GM19351 (cell line): ENCODE results near the gene PCED1B.
"Not testable (repeated sequence)": the region's sequence is repeated elsewhere in the genome, so short reads cannot be mapped to it uniquely, and the experiment has no call there.

ENCODE experiments used
- ATAC-seq: cut with Tn5 transposase; IDR thresholded peaks from one replicate; pipeline ENCODE4 v1.9.1; 2021; ENCODE audit warnings: mild to moderate bottlenecking, moderate library complexity; ENCODE audit not compliant: unreplicated experiment

PCED1B gene

DNA sequence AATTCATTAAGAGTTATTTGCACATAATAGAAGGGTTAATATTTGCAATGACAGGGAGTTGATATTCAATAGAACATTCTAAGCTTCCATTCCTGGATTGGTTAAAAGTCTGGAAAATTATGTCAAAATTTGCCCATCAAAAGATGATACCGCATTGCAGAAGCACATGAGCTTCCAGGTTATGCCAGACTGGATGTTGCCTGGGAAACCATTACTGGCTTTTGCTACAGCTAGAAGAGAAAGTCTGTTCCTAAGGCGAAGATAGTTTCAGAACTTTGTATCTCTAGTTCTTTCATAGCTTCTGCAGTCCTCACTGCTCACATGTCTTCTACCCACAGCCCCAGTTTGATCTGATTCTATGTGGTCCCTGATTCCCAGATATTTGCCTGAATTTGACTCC, 122.8 kb downstream of the PCED1B start:
- no peak for ATAC-seq

DNA sequence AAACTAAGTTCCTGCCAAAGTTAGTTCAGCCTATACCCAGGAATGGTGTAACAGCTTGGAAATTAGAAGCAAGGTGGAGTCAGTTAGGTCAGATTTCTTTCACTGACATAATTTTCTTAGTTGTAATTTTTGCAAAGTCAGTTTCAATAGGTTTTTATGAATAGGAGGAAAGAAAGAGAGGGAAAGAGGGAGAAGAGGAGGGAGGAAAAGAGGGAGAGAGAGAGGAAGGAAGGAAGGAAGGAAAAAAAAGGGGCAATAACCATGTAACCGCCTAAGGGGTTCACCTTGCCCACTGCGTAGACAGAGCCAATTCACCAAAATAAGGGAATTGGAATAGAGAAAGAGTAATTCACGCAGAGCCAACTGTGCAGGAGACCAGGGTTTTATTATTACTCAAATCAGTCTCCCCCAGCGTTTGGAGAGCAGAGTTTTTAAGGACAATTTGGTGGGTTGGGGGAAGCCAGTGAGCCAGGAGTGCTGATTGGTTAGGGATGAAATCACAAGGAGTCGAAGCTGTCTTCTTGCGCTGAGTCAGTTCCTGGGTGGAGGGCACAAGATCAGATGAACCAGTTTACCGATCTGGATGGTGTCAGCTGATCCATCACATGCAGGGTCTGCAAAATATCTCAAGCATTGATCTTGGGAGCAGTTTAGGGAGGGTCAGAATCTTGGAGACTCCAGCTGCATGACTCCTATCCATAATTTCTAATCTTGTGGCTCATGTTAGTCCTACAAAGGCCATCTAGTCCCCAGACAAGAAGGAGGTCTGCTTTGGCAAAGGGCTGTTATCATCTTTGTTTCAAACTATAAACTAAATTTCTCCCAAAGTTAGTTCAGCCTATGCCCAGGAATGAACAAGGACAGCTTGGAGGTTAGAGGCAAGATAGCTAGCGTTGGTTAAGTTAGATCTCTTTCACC, 126.4 kb downstream of the PCED1B start:
- no peak for ATAC-seq

DNA sequence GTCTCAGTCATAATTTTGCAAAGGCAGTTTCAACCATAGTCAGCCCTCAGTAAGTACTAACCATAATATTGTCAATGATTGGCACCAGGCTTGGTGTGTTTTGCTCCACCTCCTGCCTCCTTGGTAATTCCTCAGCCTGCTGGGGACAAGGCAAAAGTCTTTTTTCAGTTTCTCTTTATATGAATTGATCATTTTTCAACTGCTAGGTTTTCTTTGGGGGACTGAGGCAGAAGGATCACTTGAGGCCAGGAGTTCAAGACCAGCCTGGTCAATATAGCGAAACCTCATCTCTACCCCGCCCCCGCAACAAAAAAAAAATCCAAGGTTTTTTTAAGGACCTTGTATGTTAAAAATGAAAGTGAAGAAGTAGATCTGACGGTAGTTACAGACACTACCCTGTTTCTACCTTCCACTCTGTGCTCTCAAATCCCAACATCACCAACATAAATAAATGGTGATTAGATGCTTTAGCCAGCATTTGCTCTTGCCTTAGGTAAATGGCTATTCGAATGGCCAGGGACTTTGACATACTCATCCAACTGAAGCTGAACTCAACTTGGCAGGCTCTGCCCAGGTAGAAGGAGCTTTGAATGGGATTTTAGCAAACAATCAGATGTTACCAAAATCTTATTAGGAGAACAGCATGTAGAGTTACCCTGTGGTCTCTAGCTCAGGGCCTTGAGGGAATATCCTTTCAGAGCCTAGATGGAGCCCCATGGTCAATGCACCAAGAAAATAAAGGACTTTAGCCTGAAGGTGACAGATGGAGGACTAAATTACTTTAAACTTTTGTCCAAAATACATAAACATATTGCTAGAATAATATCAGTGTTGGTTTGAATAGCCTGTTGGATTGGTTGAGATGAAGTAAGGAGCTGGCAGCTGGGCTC, 127.3 kb downstream of the PCED1B start:
- no peak for ATAC-seq

DNA sequence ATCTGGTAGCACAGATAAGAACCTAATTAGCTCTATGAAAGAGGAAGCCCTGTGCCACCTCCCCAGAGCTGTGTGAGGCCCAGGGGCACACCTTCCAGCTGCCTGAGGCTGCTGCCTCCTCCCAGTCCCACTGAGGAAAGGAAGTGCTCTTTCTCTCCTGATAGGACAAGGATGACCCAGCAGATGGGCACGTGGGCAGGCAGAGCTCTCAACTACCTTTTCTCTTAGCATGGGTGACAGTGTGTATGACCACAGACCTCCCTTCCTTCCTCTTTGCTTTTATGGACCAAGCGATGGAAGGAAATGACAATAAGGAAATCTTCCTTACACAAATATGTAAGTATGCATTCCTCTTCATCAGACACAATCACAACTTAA, 127.9 kb downstream of the PCED1B start:
- ATAC-seq = peak; percentile 59

DNA sequence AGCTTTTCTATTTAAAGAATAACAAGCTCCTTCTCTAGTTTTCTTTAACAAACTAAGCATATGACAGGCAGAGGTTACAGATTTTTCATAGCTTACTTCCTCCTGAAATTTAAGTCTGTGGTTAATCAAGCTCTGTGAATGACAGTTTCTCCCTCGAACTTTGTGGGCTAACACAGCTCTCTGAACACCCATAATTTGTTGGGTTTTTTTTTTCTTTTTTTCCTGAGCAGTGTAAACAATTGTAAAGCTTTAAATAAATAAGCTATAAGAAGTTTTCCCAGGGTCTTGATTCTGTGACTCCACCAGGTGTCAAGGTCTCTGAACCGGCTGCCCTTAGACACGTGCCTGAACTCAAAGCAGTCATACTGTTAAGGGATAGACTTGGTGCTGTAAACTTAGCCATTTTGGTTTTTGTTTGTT, 128.4 kb downstream of the PCED1B start:
- peak; percentile 86 for ATAC-seq

DNA sequence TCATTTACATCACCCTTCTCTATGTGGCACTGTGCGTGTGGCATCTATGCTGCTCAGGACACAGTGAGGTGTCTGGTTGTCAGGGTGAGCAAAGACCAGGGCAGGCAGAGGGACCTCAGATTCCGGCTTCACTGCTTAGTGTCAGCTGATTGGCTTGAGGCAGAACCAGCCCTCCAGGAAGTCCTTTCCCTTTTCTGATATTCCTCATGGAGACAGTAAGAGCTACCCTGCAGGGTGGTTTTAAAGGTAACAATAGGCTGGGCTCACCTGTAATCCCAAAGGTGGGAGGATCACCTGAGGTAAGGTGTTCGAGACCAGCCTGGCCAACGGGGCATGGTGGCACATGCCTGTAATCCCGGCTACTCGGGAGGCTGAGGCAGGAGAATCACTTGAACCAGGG, 129.6 kb downstream of the PCED1B start:
- no peak for ATAC-seq

DNA sequence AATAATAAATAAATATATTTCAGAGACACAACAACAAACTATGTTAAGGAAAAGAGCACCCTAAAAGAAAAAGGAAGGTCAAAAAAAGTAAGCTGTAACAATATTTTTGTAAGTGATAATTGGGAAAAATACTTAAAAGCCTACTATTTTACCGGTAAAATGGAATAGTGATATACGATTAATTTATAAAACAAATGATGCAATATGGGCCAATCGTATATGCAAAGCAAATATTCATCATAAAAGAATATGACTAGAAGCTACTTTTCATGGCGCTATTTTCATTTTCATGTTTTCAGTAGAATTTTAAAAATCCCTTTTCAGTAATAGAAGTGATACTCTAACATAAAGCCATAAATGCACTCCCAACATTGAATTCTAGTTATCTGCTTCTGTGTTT, 131.4 kb downstream of the PCED1B start:
- ATAC-seq = no peak

DNA sequence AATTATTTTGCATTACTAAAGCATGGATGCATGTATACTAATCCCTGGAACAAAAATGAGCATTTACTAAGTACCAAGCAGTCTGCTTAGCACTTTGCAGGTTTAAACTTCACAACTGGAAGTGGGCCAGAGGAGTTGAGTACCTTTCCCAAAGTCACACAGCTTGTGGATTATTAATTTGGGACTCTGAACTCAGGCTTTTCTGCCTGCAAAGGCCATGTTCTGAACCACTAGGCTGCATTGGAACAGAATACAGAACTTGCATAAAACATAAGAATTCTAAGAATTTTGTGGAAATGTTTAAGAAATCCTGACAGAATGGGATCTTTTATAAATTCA, 133.2 kb downstream of the PCED1B start:
- no peak for ATAC-seq

DNA sequence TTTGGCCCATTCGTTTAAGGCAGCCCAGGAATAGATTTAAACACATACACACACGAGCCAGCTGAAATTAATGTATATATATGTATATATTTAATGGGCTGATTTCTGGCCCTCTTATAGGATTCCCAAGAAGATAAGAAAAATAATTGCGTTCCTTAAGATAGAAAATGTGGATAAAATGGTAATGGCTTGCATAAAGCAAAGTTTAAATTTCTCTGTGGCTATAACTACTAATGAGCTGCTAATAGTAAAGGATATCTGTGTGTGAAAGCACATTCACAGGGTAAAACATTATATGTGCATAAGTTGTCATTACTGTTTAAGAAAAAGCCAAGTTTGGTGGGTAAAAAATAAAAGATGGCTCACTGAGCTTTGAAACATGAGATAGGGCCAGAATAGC, 134.0 kb downstream of the PCED1B start:
- no peak for ATAC-seq

DNA sequence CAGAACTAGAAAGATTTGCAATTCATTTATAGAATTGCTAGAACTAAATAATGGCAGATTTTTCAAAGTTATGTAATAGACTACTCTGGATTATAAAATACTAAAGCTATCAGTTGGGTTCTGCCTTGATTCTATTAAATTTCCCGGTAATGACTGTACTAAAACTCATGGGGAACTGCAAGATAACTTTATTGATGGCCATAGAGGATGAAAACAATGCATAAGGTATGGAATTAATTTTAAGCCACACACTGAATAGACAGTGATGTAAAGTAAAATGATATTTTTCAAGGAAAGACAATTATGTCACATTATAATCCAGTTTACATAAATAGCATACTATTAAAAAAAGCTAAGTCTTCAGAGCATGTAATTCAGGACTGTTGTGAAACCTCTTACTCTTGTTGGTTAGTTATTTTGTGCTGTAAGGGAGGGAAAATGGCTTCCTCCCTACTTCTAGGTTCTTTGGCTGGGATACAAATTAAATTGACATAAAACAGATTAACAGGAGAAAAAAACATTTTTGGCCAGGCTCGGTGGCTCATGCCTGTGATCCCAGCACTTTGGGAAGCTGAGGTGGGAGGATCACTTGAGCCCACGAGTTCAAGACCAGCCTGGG, 134.7 kb downstream of the PCED1B start:
- ATAC-seq = no peak

DNA sequence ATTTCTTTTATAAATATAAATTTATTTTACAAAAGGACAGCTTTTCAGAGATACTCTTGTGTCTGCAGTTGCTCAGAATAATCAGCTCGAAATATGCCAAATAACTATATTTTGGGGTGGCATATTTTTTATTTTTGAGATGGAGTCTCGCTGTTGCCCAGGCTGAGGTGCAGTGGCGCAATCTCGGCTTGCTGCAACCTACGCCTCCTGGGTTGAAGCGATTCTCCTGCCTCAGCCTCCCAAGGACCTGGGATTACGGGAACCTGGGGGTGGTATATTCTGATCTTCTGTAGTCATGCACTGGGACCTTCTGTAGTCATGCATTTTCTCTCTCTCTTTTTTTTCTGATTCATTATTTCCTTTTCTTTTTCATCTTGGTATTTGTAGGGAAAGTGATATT, 135.3 kb downstream of the PCED1B start:
- no peak for ATAC-seq

DNA sequence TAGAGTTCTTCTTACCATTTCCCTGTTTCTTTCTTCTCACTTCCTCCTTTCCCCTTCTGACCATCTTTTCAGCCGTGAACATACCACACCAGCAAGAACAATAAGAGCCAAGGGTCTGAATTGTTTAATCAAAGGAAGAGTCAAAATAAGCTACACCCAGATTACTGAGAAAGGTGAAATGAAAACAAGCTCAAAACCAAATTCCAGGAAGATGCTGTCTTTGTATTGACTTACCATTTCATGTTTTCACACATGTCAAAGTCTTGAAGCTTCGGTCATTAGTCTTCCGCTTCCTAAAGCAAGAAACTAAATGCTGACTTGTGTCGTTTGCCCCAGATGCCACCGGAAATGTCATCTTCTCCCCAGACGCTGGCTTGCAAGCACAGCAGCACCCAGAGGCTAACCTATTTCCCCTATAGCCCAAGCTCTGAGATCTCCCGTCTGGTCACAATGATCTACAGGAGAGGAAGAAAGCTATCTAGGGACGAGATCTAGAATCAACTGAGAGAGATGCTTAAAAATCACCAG, 136.8 kb downstream of the PCED1B start:
- peak; percentile 56 for ATAC-seq

DNA sequence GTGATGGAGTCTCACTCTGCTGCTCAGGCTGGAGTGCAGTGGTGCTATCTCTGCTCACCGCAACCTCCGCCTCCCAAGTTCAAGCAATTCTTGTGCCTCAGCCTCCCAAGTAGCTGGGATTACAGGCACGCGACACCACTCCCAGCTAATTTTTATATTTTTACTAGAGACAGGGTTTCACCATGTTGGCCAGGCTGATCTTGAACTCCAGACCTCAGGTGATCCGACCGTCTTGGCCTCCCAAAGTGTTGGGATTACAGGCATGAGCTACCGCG, 138.1 kb downstream of the PCED1B start:
- ATAC-seq = not testable (repeated sequence)

DNA sequence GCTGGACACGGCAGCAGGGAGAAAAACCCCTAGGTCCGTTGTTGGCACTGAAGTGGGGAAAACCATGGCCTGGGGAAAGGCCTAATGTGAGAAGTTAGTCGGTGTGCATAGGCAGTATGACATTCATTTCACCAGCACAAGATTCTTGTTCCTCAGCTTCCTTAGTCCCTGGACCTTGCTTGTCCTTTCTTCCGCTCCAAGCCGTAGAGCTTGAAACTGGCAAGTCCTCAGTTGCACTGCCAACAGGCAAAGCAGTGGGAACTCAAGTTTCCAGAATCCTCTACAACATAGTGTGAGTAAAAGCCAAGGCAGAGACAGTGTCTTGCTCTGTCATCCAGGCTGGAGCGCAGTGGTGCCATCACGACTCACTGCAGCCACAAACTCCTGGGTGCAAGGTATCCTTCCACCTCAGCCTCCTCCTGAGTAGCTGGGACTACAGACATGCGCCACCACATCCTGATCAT, 138.8 kb downstream of the PCED1B start:
- ATAC-seq = no peak

DNA sequence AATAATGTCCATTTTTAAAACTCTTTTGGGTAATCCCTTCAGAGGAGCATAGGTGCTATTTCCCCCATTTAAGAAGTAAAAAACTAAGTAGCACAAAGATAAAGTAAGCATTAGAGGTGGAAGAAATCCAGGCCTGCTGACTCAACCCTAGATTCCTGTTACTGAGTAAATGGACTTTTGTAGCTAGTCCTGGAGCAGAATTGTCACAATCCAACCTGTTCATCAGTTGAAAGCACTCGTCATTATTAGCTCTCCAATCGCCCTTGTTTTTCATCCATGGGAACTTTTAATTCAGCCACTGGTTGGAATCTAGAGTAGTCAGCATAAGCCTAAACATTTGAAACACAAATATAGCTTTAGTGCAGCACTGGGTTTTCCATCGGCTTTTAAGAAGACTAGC, 139.8 kb downstream of the PCED1B start:
- no peak for ATAC-seq

DNA sequence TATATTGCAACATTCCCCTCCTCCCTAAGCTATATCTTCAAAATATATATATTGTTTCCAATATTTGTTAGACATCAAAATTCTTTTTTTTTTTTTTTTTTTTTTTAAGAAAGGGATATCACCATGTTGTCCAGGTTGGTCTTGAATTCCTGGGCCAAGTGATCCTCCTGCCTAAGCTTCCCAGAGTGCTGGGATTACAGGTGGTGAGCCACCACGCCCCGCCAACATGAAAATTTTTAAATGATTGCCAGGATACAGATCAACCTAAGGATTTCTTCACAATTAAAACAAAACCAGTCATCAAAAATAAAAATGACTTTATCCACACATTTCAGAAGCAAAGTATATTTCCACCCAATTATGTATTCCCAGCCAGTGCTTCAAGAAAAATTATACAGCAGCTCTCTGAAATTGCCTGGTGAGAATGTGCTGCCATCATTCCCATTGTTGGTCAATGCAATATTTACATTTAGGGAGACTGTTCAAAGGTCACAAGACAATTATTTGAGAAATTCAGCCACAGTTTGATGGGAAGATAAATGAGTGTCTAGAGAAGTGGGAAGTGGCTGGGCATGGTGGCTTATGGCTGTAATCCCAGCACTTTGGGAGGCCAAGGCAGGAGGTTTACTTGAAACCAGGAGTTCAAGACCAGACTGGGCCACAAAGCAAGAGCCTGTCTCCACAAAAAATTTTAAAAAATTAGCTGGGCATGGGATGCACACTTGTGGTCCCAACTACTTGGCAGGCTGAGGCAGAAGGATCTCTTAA, 142.0 kb downstream of the PCED1B start:
- ATAC-seq = no peak

DNA sequence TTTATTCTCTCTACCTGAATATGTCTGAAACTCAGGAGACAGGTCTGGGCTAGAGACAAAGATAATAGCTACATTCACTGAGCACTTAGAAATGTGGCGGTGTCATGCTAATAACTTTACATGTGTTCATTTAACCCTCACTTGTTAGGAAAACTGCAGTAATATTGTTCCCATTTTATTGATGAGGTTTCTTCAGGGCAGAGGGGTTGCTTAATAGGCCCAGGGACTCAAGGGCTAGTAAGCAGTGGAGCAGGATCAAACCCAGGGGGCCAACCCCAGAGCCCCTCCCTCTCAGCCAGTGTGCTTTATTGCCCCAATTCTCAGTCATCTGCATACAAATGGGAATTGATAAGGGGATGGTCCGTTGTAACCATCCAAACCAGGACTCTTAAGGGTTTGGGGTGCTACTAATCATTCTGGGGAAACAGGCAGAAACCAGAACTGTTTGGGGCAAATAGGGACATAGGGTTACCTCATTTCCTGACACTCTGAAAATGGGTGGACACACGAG, 143.2 kb downstream of the PCED1B start:
- no peak for ATAC-seq

DNA sequence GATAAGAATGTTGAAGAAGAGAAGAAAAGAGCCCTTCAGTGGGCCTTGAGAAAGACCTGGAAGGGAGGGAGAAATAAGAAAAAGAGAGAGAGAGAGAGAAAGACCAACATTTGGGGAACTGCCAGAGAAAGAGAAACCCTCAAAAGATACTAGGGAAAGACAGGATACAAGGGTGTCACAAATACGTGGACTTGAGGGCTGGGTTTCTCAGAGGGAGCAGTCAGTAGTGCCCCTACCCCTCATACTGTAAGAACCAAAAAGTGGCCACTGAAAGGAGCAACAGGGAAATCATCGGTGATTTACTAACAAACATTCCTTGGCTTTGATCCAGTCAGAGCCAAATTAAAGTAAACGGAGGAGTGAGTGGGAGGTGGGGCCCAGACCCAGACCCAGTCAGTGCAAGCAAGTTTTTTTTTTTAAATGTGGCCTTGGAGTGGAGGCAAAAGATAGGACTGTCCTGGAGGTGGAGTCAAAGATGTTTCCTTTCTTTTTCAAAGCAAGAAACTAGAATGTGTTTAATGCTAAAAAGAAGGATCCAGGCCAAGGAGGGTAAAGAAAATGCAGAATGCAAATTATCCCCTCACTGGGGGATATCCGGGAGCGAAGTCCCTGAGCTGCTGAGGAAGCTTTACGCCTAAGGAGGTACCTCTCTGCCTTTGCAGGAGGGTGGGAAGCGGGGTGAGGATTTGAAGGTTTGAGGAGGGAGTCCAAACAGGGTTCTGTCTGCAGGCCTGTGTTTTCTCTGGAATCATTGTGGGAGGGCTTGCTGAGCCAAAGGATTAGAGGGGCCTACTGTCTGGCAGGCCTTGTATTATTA, 143.8 kb downstream of the PCED1B start:
- ATAC-seq = no peak

DNA sequence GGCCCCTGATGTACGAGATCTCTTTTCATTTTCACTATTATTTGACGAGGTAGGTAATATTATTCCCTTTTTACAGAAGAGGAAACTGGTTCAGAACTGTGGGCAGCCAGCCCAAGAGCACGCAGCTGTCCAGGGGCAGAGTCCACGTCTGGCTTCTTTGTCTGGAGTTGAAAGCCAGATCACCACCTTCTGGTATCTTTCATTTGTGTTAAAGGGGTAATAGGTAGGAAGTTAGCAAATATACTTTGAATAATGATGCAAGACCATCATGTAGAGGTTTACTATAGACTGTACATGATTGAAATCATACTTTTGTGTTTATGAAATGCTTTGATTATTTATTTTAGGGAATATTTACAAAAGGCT, 144.4 kb downstream of the PCED1B start:
- ATAC-seq = no peak
